ENCODE measurements around the gene DSC1. TPM values are rescaled to one million over a fixed set of nuclear protein-coding genes. Genes with fewer than 3 reads are reported as not detected.

DSC1 gene
- total RNA-seq, 1 experiment from 2014 or later = not detected

GRCh38 chr18:31204833-31205232 lies 42.2 kb upstream of the DSC1 start:
- H3K9ac ChIP-seq (ENCODE audit: low read length) = no peak overlapping the region
- no peak overlapping the region for H2AFZ ChIP-seq (ENCODE audit: low read depth, low read length, poor library complexity, severe bottlenecking)
- ChIA-PET CTCF (no interaction called here), RAD21 (ENCODE audit: low non-redundant PET in 1 of 2, low total read pairs in 2 of 2, uncharacterized antibody in 2 of 2, unreplicated experiment in 2 of 2) (no interaction called here), POLR2A (no interaction called here)
- H3K27ac ChIP-seq (ENCODE audit: low read depth, low read length) = no peak overlapping the region
- H3K4me1 ChIP-seq (ENCODE audit: control insufficient read depth in 1 of 2, insufficient read depth in 2 of 2, low read length in 2 of 2) = peaks cover 17 to 32% of the 10 kb centered on the region in 2 experiments
- H3K79me2 ChIP-seq (ENCODE audit: insufficient read depth, low read length) = no peaks in the 10 kb centered on the region
- no peak overlapping the region for H3K4me2 ChIP-seq (ENCODE audit: low read length)
- TF ChIP-seq ZNF274 (IDR thresholded peaks at IDR 0.05; ENCODE audit: low read depth, low read length) (no peak), ZBTB33 (IDR thresholded peaks at IDR 0.05; ENCODE audit: extremely low read depth, insufficient replicate concordance, low read length) (no peak), ATF3 (IDR thresholded peaks at IDR 0.05) (no peak), CTCF (IDR thresholded peaks at IDR 0.05 in 2 of 3, conservative IDR thresholded peaks at IDR 0.05 in 1 of 3; ENCODE audit: borderline replicate concordance in 1 of 3, insufficient read depth in 1 of 3, low read depth in 2 of 3, low read length in 2 of 3) (no peak), JUND (IDR thresholded peaks at IDR 0.05) (no peak), ELF1 (IDR thresholded peaks at IDR 0.05; ENCODE audit: borderline replicate concordance, low read depth) (no peak), YY1 (IDR thresholded peaks at IDR 0.05; ENCODE audit: extremely low read depth, insufficient replicate concordance, low read depth, low read length) (no peak), CEBPB (IDR thresholded peaks at IDR 0.05; ENCODE audit: low read depth) (no peak), MAX (IDR thresholded peaks at IDR 0.05) (no peak), REST (IDR thresholded peaks at IDR 0.05; ENCODE audit: low read depth) (no peak), FOSL1 (IDR thresholded peaks at IDR 0.05; ENCODE audit: low read depth) (no peak)
- H4K20me1 ChIP-seq (ENCODE audit: insufficient read depth) = no peaks in the 10 kb centered on the region
- no peaks in the 10 kb centered on the region for H3K27me3 ChIP-seq (ENCODE audit: insufficient read depth, low read length)
- BruUV-seq (replicated peaks) = no TSS peak
- intact Hi-C loops (cut with micrococcal nuclease) = loop anchor here (5.0 to 10.0 kb wide), 3 partner anchors 103 to 200 kb away; partner anchors contain the start of gene DSC2
- ATAC-seq (no peak), DNase-seq (ENCODE audit: low read depth, low spot score) (no peak)
- no peak overlapping the region for H3K4me3 ChIP-seq (replicated peaks in 1 of 2; ENCODE audit: low read depth in 1 of 2, low read length in 2 of 2)
- H3K36me3 ChIP-seq (ENCODE audit: control insufficient read depth in 1 of 2, insufficient read depth in 2 of 2, low read length in 2 of 2) = no peaks in the 10 kb centered on the region
- no peaks in the 10 kb centered on the region for H3K9me2 ChIP-seq (ENCODE audit: insufficient read depth)
- H3K9me3 ChIP-seq (ENCODE audit: control insufficient read depth in 1 of 2, insufficient read depth in 1 of 2, low read depth in 1 of 2, low read length in 2 of 2) = no peaks in the 10 kb centered on the region

Measured in HCT116 (cell line).